NCI-H748 (cell line): ENCODE results near the gene TGFBR3L.
A peak's percentile ranks its signal among the peaks of the same experiment; 100 is the strongest.
"Not testable (repeated sequence)": the region's sequence is repeated elsewhere in the genome, so short reads cannot be mapped to it uniquely, and the experiment has no call there.

ENCODE experiments used
- DNase-seq: peaks from one replicate; lab custom pipeline; 2025; ENCODE audit not compliant: unreplicated experiment; lab: John Stamatoyannopoulos, UW

The TGFBR3L gene

GRCh38 chr19:7926727-7927604 is 12.3 kb downstream of the TGFBR3L start:
- no peak for DNase-seq

GRCh38 chr19:7927605-7928333 is 13.1 kb downstream of the TGFBR3L start:
- DNase-seq: no peak

DNA sequence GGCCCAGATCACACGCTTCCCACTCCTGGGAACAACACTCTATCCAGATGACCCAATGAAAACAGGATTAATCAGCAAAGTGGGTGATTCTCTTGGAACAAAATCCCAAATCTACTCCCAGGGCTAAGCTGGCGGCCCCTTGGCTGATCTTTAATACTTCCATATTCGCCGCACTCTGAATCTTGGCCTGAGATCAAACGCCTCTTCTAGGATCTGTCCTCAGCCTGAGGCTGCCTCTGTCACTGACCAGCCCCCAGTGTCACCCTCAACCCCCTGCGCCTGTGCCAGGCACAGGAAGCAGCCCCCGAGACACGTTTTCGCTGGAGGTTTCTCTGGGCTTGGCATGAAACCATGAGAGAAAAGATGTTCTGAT is 13.7 kb downstream of the TGFBR3L start:
- no peak for DNase-seq

GRCh38 chr19:7928741-7929701 is 14.4 kb downstream of the TGFBR3L start:
- DNase-seq: peak; percentile 22

DNA sequence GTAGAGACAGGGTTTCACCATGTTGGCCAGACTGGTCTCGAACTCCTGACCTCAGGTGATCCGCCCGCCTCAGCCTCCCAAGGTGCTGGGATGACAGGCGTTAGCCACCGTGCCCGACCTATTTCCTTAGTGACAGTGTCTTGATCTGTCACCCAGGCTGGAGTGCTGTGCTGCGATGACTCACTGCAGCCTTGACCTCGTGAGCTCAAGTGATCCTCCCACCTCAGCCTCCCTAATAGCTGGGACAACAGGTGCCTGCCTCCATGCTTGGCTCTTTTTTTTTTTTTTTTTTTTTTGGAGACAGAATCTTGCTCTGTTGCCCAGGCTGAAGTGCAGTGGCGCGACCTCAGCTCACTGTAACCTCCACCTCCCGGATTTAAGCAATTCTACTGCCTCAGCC is 15.4 kb downstream of the TGFBR3L start:
- DNase-seq: not testable (repeated sequence)

- DNase-seq: no peak
Measured at GRCh38 chr19:7930765-7931164, 16.1 kb downstream of the TGFBR3L start.

DNA sequence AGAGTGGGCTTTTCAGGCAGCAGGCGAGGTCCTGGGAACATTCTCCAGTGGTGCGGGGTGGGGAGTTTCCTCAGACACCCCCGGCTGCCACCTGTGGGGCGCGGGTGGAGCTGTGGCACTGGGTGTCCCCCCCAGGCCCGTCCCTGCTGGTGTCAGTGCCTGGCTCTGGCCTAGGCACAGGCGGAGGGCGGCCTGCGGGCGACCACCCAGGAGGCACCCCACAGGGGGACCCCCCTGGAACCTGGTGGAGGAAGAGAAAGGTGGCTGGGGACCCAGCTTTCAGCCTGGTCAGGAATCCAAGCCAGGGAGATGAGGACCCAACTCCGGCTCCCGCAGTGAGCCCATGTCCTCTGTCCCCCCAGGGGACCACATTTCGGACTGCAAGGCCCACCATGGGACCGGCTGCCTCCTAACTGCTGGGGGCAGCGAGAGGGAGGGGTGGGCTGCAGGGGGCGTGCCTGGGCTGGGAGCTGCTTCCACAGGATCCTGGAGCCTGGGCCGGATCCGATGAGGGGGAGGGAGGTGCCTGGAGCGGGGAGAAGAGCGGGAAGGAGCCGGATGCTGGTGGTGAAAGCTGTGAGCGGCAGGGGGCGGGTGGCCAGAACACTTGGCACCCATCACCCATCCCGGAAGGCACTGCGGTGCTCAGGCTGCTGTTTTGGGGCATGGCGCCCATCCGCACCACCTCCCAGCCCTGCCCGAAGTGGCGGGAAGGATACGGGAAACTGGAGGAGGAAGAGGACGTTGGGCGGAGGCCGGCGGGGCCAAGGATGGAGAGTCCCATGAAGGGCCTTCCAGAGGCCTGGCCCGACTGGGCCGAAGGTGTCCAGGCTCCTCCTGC is 16.8 kb downstream of the TGFBR3L start:
- no peak for DNase-seq

DNA sequence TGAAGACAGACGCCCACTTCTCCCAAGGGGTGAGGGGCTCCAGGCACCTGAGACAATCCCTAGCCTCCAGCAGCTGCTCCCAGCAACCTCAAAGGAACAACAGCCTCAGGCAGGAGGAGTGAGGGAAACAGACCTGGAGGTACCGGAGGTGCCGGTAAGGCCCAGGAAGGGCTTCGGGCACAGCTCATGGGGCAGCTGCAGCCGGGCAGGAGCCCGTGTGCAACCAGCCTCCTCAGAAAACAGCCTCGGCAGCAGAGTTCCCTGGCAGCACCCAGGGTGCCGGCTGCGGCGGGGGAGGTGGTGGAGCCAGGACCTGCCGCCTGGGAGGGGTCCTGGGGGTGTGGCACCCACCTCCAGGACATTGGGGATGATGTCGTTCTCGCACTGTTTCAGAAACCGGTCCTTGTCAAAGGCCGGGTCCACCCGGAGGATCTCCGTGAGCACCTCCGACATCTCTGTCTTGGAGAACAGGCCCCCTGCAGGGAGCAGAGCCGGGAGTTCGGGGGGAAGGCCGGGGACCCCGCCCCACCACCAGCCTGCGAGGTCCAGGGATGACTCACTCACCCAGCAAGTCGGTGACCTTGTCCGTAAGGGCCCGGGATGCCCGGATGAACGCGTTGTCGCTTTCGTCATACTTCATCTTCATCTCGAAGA is 17.8 kb downstream of the TGFBR3L start:
- no peak for DNase-seq

- DNase-seq: no peak
Measured at GRCh38 chr19:7932930-7933300, 18.3 kb downstream of the TGFBR3L start.

DNA sequence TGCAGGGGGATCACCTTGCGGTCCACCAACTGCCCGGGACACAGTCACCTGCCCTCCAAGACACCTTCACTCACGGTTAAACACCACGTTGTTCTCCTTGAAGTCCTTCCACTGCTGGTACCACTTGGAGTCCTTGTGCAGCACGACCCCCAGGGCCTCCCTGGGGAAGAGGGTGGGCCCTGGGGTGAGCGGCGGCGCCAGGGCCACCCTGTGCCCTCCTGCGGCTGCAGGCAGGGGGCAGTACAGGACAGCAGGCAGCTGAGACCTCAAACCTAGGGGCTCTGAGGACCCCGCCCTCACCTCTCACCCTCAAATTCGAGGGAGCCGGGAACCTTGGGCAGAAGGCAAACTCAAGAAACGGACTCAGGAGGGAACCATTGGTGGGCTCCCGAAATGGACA is 18.8 kb downstream of the TGFBR3L start:
- no peak for DNase-seq

GRCh38 chr19:7933828-7934725 is 19.4 kb downstream of the TGFBR3L start:
- DNase-seq: no peak

DNA sequence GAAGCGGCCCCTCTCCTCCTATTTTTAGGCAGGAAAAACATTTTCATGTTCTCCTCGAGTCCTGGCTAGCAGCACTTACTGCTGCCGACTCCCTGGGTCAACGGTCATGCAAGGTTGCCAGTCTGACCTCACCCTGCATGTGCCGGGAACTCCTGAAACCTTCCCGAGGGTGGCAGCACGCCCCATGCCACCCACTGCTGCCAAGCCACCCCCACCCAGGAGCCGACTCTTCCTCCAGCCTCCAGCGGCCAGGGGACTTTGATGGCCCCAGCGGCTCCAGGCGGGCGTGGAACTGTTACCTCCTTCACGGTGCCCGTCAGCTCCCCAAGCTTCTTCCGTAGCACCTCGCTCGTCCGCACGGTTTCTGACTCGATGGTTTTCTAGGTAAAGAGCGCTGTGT is 20.1 kb downstream of the TGFBR3L start:
- DNase-seq: no peak

- no peak for DNase-seq
Measured at GRCh38 chr19:7940841-7941240, 26.2 kb downstream of the TGFBR3L start.

DNA sequence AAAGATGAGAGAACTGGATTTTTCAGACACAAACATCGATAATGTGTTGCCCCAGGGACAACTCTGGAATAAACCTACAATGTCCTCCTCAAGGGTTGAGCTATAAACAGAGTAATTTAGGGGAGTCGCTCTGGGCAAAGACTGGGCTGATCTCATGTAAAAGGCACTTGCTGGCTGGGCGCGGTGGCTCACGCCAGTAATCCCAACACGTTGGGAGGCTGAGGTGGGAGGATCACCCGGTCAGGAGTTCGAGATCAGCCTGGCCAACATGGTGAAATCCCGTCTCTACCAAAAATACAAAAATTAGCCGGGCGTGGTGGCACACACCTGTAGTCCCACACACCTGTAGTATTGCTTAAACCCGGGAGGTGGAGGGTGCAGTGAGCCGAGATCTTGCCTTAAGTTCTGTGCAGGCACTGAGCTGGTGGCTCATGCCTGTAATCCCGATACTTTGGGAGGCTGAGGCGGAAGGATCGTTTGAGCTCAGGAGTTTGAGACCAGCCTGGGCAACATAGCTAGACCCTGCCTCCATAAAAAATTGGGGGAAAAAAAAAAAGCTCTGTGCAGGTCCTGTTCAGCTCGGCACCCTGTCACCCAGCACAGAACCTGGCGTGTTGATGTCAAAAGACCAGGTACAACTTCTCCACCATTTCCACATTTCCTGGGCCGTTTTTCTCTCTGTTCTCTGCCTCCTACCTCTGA is 27.4 kb downstream of the TGFBR3L start:
- no peak for DNase-seq

DNA sequence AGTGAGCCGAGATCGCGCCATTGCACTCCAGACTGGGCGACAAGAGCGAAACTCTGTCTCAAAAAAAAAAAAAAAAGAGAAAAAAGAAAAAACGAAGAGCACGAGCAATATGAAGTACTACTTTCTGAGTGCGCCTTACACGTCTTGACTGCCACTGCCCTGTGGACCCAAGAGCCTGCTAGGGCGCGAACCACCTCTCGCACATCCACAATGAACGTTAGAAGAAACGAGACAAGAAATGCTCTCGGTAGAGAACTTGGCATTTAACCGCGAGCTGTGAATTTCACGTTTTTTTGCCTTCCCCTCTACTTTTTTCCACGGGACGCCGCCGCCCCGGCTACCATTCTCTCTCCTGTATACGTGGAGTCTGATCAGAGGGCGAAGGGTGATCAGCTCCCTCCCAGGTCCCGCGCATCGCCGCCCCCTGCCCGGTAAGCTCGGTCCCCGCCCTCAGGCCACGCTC is 28.4 kb downstream of the TGFBR3L start:
- DNase-seq: peak; percentile 50

- peak; percentile 99 for DNase-seq
Measured at GRCh38 chr19:7943444-7944176, 29.0 kb downstream of the TGFBR3L start, which contains the start of gene TIMM44. Gene TIMM44 (minus strand): TSS chr19:7943666. CDS start chr19:7943651, 15 bp downstream.

GRCh38 chr19:7944177-7944761 is 29.6 kb downstream of the TGFBR3L start:
- DNase-seq: peak; percentile 87
